WTC11 (cell line): ENCODE data around the gene SNCA. TPM values are rescaled to one million over a fixed set of nuclear protein-coding genes. Genes with fewer than 3 reads are reported as not detected.

Experiments used
- ATAC-seq: fragments of 200-7000 bp; cut with Tn5 transposase; 2 replicates; pipeline ENCODE4 v1.10.0; 2021; ENCODE audit warnings: mild to moderate bottlenecking, moderate library complexity
- CTCF ChIA-PET: fragments of 300-600 bp; sonication (Branson Sonifier 250); formaldehyde crosslinking; loops from one replicate; lab custom pipeline; 2021; ENCODE audit warnings: antibody characterized with exemption; lab: Charles Lee
- POLR2A ChIA-PET: fragments of 350-600 bp; sonication (Branson Sonifier 250); formaldehyde crosslinking; loops from one replicate; lab custom pipeline; 2021; ENCODE audit warnings: antibody characterized with exemption; lab: Charles Lee
- DNase-seq: peaks from one replicate; pipeline ENCODE4 v3.0.0; 2021; ENCODE audit warnings: low spot score
- H3K27ac Mint-ChIP-seq: 2 replicates; pipeline ENCODE4 v1.8.0; 2021; ENCODE audit warnings: mixed read lengths
- H3K27me3 Mint-ChIP-seq: 2 replicates; pipeline ENCODE4 v1.8.0; 2021; ENCODE audit warnings: low read depth, mild to moderate bottlenecking, moderate library complexity, mixed read lengths
- H3K36me3 Mint-ChIP-seq: 2 replicates; pipeline ENCODE4 v1.8.0; 2021; ENCODE audit warnings: mixed read lengths
- H3K4me1 Mint-ChIP-seq: 2 replicates; pipeline ENCODE4 v1.8.0; 2022; ENCODE audit warnings: mixed read lengths
- H3K4me3 Mint-ChIP-seq: 2 replicates; pipeline ENCODE4 v1.8.0; 2021; ENCODE audit warnings: mild to moderate bottlenecking, moderate library complexity, mixed read lengths
- H3K9me3 Mint-ChIP-seq: 2 replicates; pipeline ENCODE4 v1.8.0; 2021; ENCODE audit warnings: mixed read lengths
- ATF2 ChIP-seq: sonication (generic); formaldehyde crosslinking; IDR thresholded peaks from 2 replicates; pipeline ENCODE4 v1.8.1; 2022; ENCODE audit warnings: low read depth, missing genetic modification reagents, borderline replicate concordance
- ATF3 ChIP-seq: sonication (generic); formaldehyde crosslinking; conservative IDR thresholded peaks from 2 replicates; pipeline ENCODE4 v1.8.1; 2022; ENCODE audit warnings: mild to moderate bottlenecking, missing genetic modification reagents
- E2F1 ChIP-seq: sonication (generic); formaldehyde crosslinking; IDR thresholded peaks from 2 replicates; pipeline ENCODE4 v1.8.0; 2022; ENCODE audit warnings: mild to moderate bottlenecking, missing genetic modification reagents
- EMX1 ChIP-seq: fragments of 250-450 bp; sonication (Bioruptor Pico); IDR thresholded peaks from 2 replicates; pipeline ENCODE4 v1.8.0; 2021; ENCODE audit warnings: mild to moderate bottlenecking
- FOXP4 ChIP-seq: sonication (generic); formaldehyde crosslinking; IDR thresholded peaks from 2 replicates; pipeline ENCODE4 v1.8.0; 2022; ENCODE audit warnings: mild to moderate bottlenecking, missing genetic modification reagents
- GTF2I ChIP-seq: fragments of 250-450 bp; sonication (Bioruptor Pico); conservative IDR thresholded peaks from 2 replicates; pipeline ENCODE4 v1.4.0; 2021; ENCODE audit warnings: mild to moderate bottlenecking
- HMGXB4 ChIP-seq: sonication (generic); formaldehyde crosslinking; IDR thresholded peaks from 2 replicates; pipeline ENCODE4 v1.8.1; 2023; ENCODE audit warnings: mild to moderate bottlenecking, moderate library complexity, missing genetic modification reagents
- IRF1 ChIP-seq: sonication (generic); formaldehyde crosslinking; IDR thresholded peaks from 2 replicates; pipeline ENCODE4 v1.8.0; 2023; ENCODE audit warnings: missing genetic modification reagents
- MLX ChIP-seq: sonication (generic); formaldehyde crosslinking; IDR thresholded peaks from 2 replicates; pipeline ENCODE4 v1.8.1; 2023; ENCODE audit warnings: mild to moderate bottlenecking, missing genetic modification reagents, moderate library complexity
- MYBL2 ChIP-seq: sonication (generic); formaldehyde crosslinking; IDR thresholded peaks from 2 replicates; pipeline ENCODE4 v1.8.1; 2023; ENCODE audit warnings: mild to moderate bottlenecking, moderate library complexity, missing genetic modification reagents
- NFE2L1 ChIP-seq: sonication (generic); formaldehyde crosslinking; IDR thresholded peaks from 2 replicates; pipeline ENCODE4 v1.8.1; 2023; ENCODE audit warnings: missing genetic modification reagents
- NR2C2 ChIP-seq: sonication (generic); formaldehyde crosslinking; IDR thresholded peaks from 2 replicates; pipeline ENCODE4 v1.8.0; 2022; ENCODE audit warnings: mild to moderate bottlenecking, missing genetic modification reagents
- TP53 ChIP-seq: sonication (generic); formaldehyde crosslinking; IDR thresholded peaks from 2 replicates; pipeline ENCODE4 v1.8.1; 2023; ENCODE audit warnings: mild to moderate bottlenecking, missing genetic modification reagents
- USF2 ChIP-seq: sonication (generic); formaldehyde crosslinking; IDR thresholded peaks from 2 replicates; pipeline ENCODE4 v1.8.1; 2023; ENCODE audit warnings: mild to moderate bottlenecking, missing genetic modification reagents, moderate library complexity
- ZBTB21 ChIP-seq: sonication (generic); formaldehyde crosslinking; IDR thresholded peaks from 2 replicates; pipeline ENCODE4 v1.8.1; 2023; ENCODE audit warnings: mild to moderate bottlenecking, missing genetic modification reagents, borderline replicate concordance
- ZBTB43 ChIP-seq: sonication (generic); formaldehyde crosslinking; IDR thresholded peaks from 2 replicates; pipeline ENCODE4 v1.8.1; 2023; ENCODE audit warnings: mild to moderate bottlenecking, missing genetic modification reagents
- ZNF121 ChIP-seq: sonication (generic); formaldehyde crosslinking; IDR thresholded peaks from 2 replicates; pipeline ENCODE4 v1.8.0; 2023; ENCODE audit warnings: missing genetic modification reagents
- ZNF232 ChIP-seq: sonication (generic); formaldehyde crosslinking; IDR thresholded peaks from 2 replicates; pipeline ENCODE4 v1.8.0; 2022; ENCODE audit warnings: mild to moderate bottlenecking, missing genetic modification reagents
- ZNF281 ChIP-seq: sonication (generic); formaldehyde crosslinking; IDR thresholded peaks from 2 replicates; pipeline ENCODE4 v1.8.0; 2023; ENCODE audit warnings: mild to moderate bottlenecking, missing genetic modification reagents
- total RNA-seq: library from RNA; stranded (reverse); gene quantifications from 3 replicates; pipeline ENCODE4 v1.2.3, GENCODE V29; 2021

The SNCA gene
- total RNA-seq, 1 experiment from 2014 or later, result 15.0 TPM

- ATAC-seq, result no peak
- ChIA-PET POLR2A (no interaction called here), CTCF (no interaction called here)
- H3K27ac Mint-ChIP-seq, result peak overlapping the region; percentile 31
- peaks cover 3% of the 10 kb centered on the region for H3K27me3 Mint-ChIP-seq
- TF ChIP-seq MLX (CRISPR knock-in tag) (no peak), USF2 (no peak), ZNF281 (no peak), ATF3 (CRISPR knock-in tag) (no peak), FOXP4 (no peak), NFE2L1 (CRISPR knock-in tag) (no peak), TP53 (CRISPR knock-in tag) (no peak), IRF1 (CRISPR knock-in tag) (no peak)
- 0 out of 2 replicates have a peak, but pooled peaks cover 3% of the 10 kb centered on the region for H3K36me3 Mint-ChIP-seq
- no peaks in the 10 kb centered on the region for H3K9me3 Mint-ChIP-seq
- no peak overlapping the region for H3K4me3 Mint-ChIP-seq
- peaks cover 9% of the 10 kb centered on the region for H3K4me1 Mint-ChIP-seq
- no peak for DNase-seq
Observed at GRCh38 chr4:89829470-89830138, 7.4 kb downstream of the SNCA start.

- no peak overlapping the region for H3K27ac Mint-ChIP-seq
- H3K4me1 Mint-ChIP-seq, result 0 out of 2 replicates have a peak, but pooled peaks cover 3% of the 10 kb centered on the region
- DNase-seq, result no peak
- no peaks in the 10 kb centered on the region for H3K9me3 Mint-ChIP-seq
- no peak for ATAC-seq
- POLR2A ChIA-PET, result no interaction called here
- CTCF ChIA-PET, result no interaction called here
- no peak overlapping the region for H3K4me3 Mint-ChIP-seq
- no peaks in the 10 kb centered on the region for H3K27me3 Mint-ChIP-seq
- H3K36me3 Mint-ChIP-seq, result no peaks in the 10 kb centered on the region
- TF ChIP-seq ATF3 (CRISPR knock-in tag), result no peak
- TF ChIP-seq ZBTB21, result no peak
- TF ChIP-seq NR2C2 (CRISPR knock-in tag), result no peak
- no peak for TF ChIP-seq GTF2I
- no peak for TF ChIP-seq HMGXB4 (CRISPR knock-in tag)
- no peak for TF ChIP-seq MYBL2 (CRISPR knock-in tag)
- TF ChIP-seq ZNF232 (CRISPR knock-in tag), result no peak
- no peak for TF ChIP-seq EMX1 (CRISPR knock-in tag)
- TF ChIP-seq E2F1 (CRISPR knock-in tag), result no peak
- TF ChIP-seq ZNF121 (CRISPR knock-in tag), result no peak
- TF ChIP-seq ZBTB43, result no peak
- TF ChIP-seq ATF2 (CRISPR knock-in tag), result no peak
- no peak for TF ChIP-seq USF2
Observed at GRCh38 chr4:89823416-89823815, 13.5 kb downstream of the SNCA start.
